GM12874 (cell line): ENCODE data around the gene ARHGAP6.

ENCODE experiments used
- CTCF ChIP-seq: IDR thresholded peaks from 2 replicates; pipeline ENCODE4 v1.5.1; 2011; ENCODE audit warnings: low read depth, mild to moderate bottlenecking, control low read depth, low read length, moderate library complexity; ENCODE audit not compliant: insufficient read depth

Gene ARHGAP6

GRCh38 chrX:11367609-11368430 lies 297.9 kb downstream of the ARHGAP6 start:
- TF ChIP-seq CTCF, result no peak

- TF ChIP-seq CTCF, result no peak
Observed at GRCh38 chrX:11366998-11367595, 298.6 kb downstream of the ARHGAP6 start.

GRCh38 chrX:11365426-11365825 lies 300.3 kb downstream of the ARHGAP6 start:
- no peak for TF ChIP-seq CTCF

GRCh38 chrX:11364835-11365234 lies 300.9 kb downstream of the ARHGAP6 start:
- TF ChIP-seq CTCF, result no peak

GRCh38 chrX:11363069-11363594 lies 302.6 kb downstream of the ARHGAP6 start:
- TF ChIP-seq CTCF, result no peak

GRCh38 chrX:11355259-11355909 lies 310.3 kb downstream of the ARHGAP6 start:
- TF ChIP-seq CTCF, result no peak

- TF ChIP-seq CTCF, result no peak
Observed at GRCh38 chrX:11352296-11352741, 313.4 kb downstream of the ARHGAP6 start.
